ES-I3 (cell line): ENCODE results near the gene MB.

Experiments
- H3K36me3 ChIP-seq: 2 replicates; pipeline ENCODE4 v1.6.1; 2013; ENCODE audit warnings: mild to moderate bottlenecking, low read length, control low read depth, moderate library complexity; ENCODE audit not compliant: insufficient read depth
- H3K4me1 ChIP-seq: 2 replicates; pipeline ENCODE4 v1.6.1; 2013; ENCODE audit warnings: mild to moderate bottlenecking, control low read depth, low read length; ENCODE audit not compliant: insufficient read depth
- H3K9ac ChIP-seq: 2 replicates; pipeline ENCODE4 v1.6.1; 2013; ENCODE audit warnings: low read depth, mild to moderate bottlenecking, low read length, moderate library complexity
- H3K9me3 ChIP-seq: 2 replicates; pipeline ENCODE4 v1.6.1; 2013; ENCODE audit warnings: mild to moderate bottlenecking, low read length, moderate library complexity; ENCODE audit not compliant: control insufficient read depth, insufficient read depth

Gene MB

GRCh38 chr22:35575116-35575748 is 41.9 kb downstream of the MB start:
- H3K4me1 ChIP-seq = no peaks in the 10 kb centered on the region
- no peaks in the 10 kb centered on the region for H3K9me3 ChIP-seq
- H3K9ac ChIP-seq = no peak overlapping the region
- H3K36me3 ChIP-seq = no peaks in the 10 kb centered on the region

- Histone ChIP-seq H3K9me3 (no peaks in the 10 kb centered on the region), H3K9ac (no peak overlapping the region), H3K4me1 (peaks cover 8% of the 10 kb centered on the region; the same call in 1 of the 2 replicates), H3K36me3 (no peaks in the 10 kb centered on the region)
Measured at GRCh38 chr22:35572556-35572955, 44.6 kb downstream of the MB start.

- no peaks in the 10 kb centered on the region for H3K36me3 ChIP-seq
- H3K9me3 ChIP-seq = no peaks in the 10 kb centered on the region
- H3K9ac ChIP-seq = no peak overlapping the region
- peaks cover 11% of the 10 kb centered on the region for H3K4me1 ChIP-seq
Measured at GRCh38 chr22:35570686-35571194, 46.4 kb downstream of the MB start.

GRCh38 chr22:35569916-35570315 is 47.2 kb downstream of the MB start:
- H3K36me3 ChIP-seq = no peaks in the 10 kb centered on the region
- H3K4me1 ChIP-seq = peaks cover 19% of the 10 kb centered on the region
- no peaks in the 10 kb centered on the region for H3K9me3 ChIP-seq
- no peak overlapping the region for H3K9ac ChIP-seq

DNA sequence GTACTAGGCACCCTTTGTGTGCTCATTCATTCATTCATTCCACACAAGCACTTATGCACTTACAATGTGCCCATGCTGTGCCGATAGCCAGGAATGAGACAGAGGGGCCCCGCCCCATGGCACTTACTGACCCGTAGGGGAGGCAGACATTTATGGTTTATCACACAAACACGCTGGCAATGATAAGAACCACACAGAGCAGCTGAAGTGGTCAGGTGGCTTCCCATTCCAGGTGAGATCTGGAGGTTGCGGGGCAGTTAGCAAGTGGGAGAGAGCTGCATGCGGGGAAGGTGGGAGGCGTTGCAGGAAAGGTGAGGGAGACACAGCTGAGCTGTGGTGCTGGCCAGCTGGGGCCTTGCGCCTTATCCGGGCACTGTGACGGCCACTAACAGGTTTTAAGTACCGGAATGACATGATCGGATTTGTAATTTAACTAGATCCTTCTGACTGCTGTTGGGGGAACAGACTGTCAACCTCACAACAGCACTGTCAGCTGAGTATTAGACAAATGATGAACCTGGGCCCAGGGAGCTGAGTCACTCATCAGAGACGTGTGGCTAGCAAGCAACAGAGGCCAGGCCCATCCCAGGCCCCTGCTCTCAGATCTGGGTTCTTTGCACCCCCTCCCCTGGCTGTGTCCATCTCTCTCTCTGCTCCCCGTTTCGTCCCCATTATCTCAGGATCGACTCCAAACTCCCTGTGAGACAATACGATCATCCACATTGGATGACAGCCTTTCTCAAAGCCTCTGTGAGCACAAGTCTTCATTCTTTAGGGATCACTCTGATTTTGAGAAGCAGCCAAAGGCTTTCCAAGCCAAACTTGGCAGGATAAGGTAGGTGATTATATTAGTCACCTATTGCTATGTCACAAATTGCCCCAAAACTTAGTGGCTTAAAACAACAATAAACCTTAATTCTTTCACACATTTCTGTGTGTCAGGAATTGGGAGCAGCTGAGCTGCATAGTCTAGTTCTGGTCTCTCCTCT is 48.1 kb downstream of the MB start:
- Histone ChIP-seq H3K9me3 (no peaks in the 10 kb centered on the region), H3K36me3 (no peaks in the 10 kb centered on the region), H3K4me1 (peaks cover 20% of the 10 kb centered on the region), H3K9ac (no peak overlapping the region)

GRCh38 chr22:35567351-35568141 is 49.6 kb downstream of the MB start:
- Histone ChIP-seq H3K9me3 (no peaks in the 10 kb centered on the region), H3K4me1 (peaks cover 31% of the 10 kb centered on the region), H3K9ac (no peak overlapping the region), H3K36me3 (no peaks in the 10 kb centered on the region)

DNA sequence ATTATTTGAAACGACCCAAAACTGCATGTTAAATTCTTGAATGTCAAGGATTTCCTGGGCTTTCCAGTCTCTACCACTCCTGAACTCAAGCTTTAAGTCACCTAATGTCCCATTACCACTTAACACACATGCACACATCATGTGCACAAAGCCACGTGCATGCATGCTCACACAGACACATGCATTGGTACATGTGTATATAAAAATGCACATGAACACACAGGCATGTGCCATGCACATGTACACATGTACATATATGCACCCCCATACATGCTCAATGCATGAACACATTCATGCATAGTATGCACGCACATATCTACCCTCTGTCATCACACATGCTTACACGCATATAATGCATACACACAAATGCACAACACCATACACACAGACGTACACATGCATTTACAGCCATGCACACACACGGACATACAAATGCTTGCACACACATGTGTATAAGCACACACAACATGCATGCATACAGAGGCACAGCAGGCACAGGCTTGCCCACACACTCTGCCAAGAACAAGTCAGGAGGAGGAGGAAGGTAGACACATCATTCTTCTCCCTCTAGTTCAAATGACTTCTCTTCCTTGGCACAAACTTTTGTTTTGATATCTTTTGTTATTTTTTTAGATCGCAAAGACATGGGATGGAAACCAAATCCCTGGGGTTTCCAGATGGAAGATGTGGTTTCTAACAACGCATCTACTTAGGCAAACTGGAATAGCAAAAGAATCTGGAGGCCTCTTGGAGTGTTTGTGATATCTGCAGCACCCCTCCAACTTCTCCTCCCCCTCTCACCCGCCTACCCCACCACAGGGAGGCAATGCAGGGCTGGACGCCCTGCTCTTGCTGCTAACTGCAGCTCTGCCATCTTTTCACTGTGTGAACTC is 51.9 kb downstream of the MB start:
- Histone ChIP-seq H3K9me3 (no peaks in the 10 kb centered on the region), H3K36me3 (no peaks in the 10 kb centered on the region), H3K9ac (no peak overlapping the region), H3K4me1 (peaks cover 35% of the 10 kb centered on the region)

- Histone ChIP-seq H3K9ac (peak overlapping the region; percentile 6; the same call in 1 of the 2 replicates), H3K9me3 (no peaks in the 10 kb centered on the region; the same call in 1 of the 2 replicates), H3K4me1 (peaks cover 29% of the 10 kb centered on the region), H3K36me3 (no peaks in the 10 kb centered on the region)
Measured at GRCh38 chr22:35563211-35563610, 53.9 kb downstream of the MB start.

- Histone ChIP-seq H3K36me3 (no peaks in the 10 kb centered on the region), H3K9ac (no peak overlapping the region; the same call in 1 of the 2 replicates), H3K4me1 (peaks cover 29% of the 10 kb centered on the region), H3K9me3 (no peaks in the 10 kb centered on the region; the same call in 1 of the 2 replicates)
Measured at GRCh38 chr22:35561796-35562526, 55.2 kb downstream of the MB start.

- Histone ChIP-seq H3K9ac (no peak overlapping the region), H3K36me3 (no peaks in the 10 kb centered on the region), H3K4me1 (peaks cover 29% of the 10 kb centered on the region), H3K9me3 (no peaks in the 10 kb centered on the region; the same call in 1 of the 2 replicates)
Measured at GRCh38 chr22:35560824-35561223, 56.3 kb downstream of the MB start.

- H3K4me1 ChIP-seq = peaks cover 26% of the 10 kb centered on the region
- H3K36me3 ChIP-seq = no peaks in the 10 kb centered on the region
- H3K9me3 ChIP-seq = no peaks in the 10 kb centered on the region; the same call in 1 of the 2 replicates
- H3K9ac ChIP-seq = no peak overlapping the region
Measured at GRCh38 chr22:35560366-35560765, 56.8 kb downstream of the MB start.

- Histone ChIP-seq H3K9me3 (no peaks in the 10 kb centered on the region; the same call in 1 of the 2 replicates), H3K9ac (no peak overlapping the region), H3K36me3 (no peaks in the 10 kb centered on the region), H3K4me1 (peaks cover 26% of the 10 kb centered on the region; the same call in 1 of the 2 replicates)
Measured at GRCh38 chr22:35559354-35560005, 57.6 kb downstream of the MB start.
